Heart left ventricle (tissue), 16 donors: Measurements from ENCODE around the gene ABHD17C. TPM values are rescaled to one million over a fixed set of nuclear protein-coding genes. Genes with fewer than 3 reads are reported as not detected.

Source experiments
- ATAC-seq, 4 donors: fragments of 200-7000 bp; cut with Tn5 transposase; one replicate each; pipeline ENCODE4 v1.9.1; 2020 to 2022; ENCODE audit warnings: moderate library complexity in 4 of 4, mild to moderate bottlenecking in 3 of 4, moderate number of reproducible peaks in 1 of 4
- DNase-seq, 5 donors: peaks; one replicate each; pipeline ENCODE4 v3.0.0-alpha.2; 2020
- H3K27ac ChIP-seq, 12 donors: fragments of 200-600 bp; sonication (generic) in 4 of 12; one replicate each; pipeline versions ENCODE4 v1.5.0 to v1.8.0; 2016 to 2022; ENCODE audit warnings: mild to moderate bottlenecking in 2 of 12
- H3K27me3 ChIP-seq, 9 donors: fragments of 200-600 bp; sonication (generic) in 2 of 9; one replicate each; pipeline versions ENCODE4 v1.5.1 to v1.8.0; 2016 to 2022; ENCODE audit warnings: mild to moderate bottlenecking in 3 of 9
- H3K36me3 ChIP-seq, 9 donors: fragments of 200-600 bp; sonication (generic) in 2 of 9; one replicate each; pipeline versions ENCODE4 v1.5.0 to v1.8.0; 2018 to 2022; ENCODE audit warnings: mild to moderate bottlenecking in 2 of 9
- H3K4me1 ChIP-seq, 12 donors: fragments of 200-600 bp; sonication (generic) in 4 of 12; one replicate each; pipeline versions ENCODE4 v1.5.0 to v1.8.0; 2016 to 2022; ENCODE audit warnings: mild to moderate bottlenecking in 3 of 12
- H3K4me3 ChIP-seq, 12 donors: fragments of 200-600 bp; sonication (generic) in 4 of 12; one replicate each; pipeline versions ENCODE4 v1.5.0 to v1.8.0; 2017 to 2022; ENCODE audit warnings: mild to moderate bottlenecking in 9 of 12, moderate library complexity in 4 of 12
- H3K9me3 ChIP-seq, 12 donors: fragments of 200-600 bp; sonication (generic) in 4 of 12; one replicate each; pipeline versions ENCODE4 v1.5.0 to v1.8.0; 2016 to 2022; ENCODE audit warnings: mild to moderate bottlenecking in 1 of 12
- POLR2A ChIP-seq, 2 donors: fragments of 450-650 bp; IDR thresholded peaks; one replicate each; pipeline ENCODE4 v1.6.1; 2017; ENCODE audit warnings: antibody characterized with exemption in 2 of 2, mild to moderate bottlenecking in 2 of 2, moderate library complexity in 2 of 2
- WGBS, 4 donors: extraction: QIAGEN DNeasy Blood & Tissue Kit in 2 of 4; methylation state at CpG; one replicate each; pipeline versions ENCODE4 v1.1.5 to v1.1.7; 2013 to 2018; 5-methylcytosine and 5-hydroxymethylcytosine counted together
- intact Hi-C, 10 donors: fragments of 100-400 bp; cut with DNase I; formaldehyde crosslinking; loops; one replicate each; pipeline versions ENCODE4 v1.11.1 to v1.14.2; 2022
- polyA plus RNA-seq, 2 donors: library from polyadenylated mRNA; stranded (reverse); fragments of 200-250 nt; gene quantifications; one replicate each; pipeline ENCODE4 v1.2.3, GENCODE V29; 2013
- total RNA-seq, 9 donors: library from RNA; depleted of rRNA in 2 of 9; stranded (reverse); fragments of >200 nt in 2 of 9; fragmentation: NEBNext Ultra II Directional in 3 of 9; extraction: Animal tissue kit (Norgen Biotek cat#: 25700) in 3 of 9; gene quantifications; one replicate each; pipeline versions ENCODE4 v1.1.0 to v1.2.4, GENCODE V29; 2016 to 2023
- TF ChIP-seq, protein P1 (sequence below), 12 donors: fragments of 200-600 bp; sonication (generic) in 4 of 12; IDR thresholded peaks; one replicate each; pipeline versions ENCODE4 v1.5.0 to v1.8.0; 2018 to 2022; ENCODE audit warnings: antibody characterized with exemption in 12 of 12, mild to moderate bottlenecking in 5 of 12
- donor health status: ischemic (EF 13 %, LVEDD 7.1; RV severe dilation, severe dysfunction).
- donor health status: healthy with polysubstance abuse.
- donor health status: DM: no; HTN: yes; CAD: no.
- donor health status: DM: no; HTN: no; CAD: no.
- donor health status: ischemic (EF 25% LVEDD 6.9; RV normal size, moderate dysfunction).
- donor health status: ischemic (EF 25% LVEDD 5.7; RV mildly dilated, moderate dysfunction).
- donor health status: healthy.
- donor health status: DM: yes; HTN: yes; CAD: no.
- donor health status: ischemic (EF 35%, LVEDD 5.7; RV mildly dilated, moderate dysfunction).
- donor health status: nonischemic (EF 11% LVEDD 7.7; RV severe dilation, severe dysfunction).
- donor health status: DM: yes; HTN: yes; CAD: no.
- donor health status: PGD.
- donor health status: ischemic (EF 29% LVEDD 5.4; RV normal size, mild dysfunction).
- donor health status: nonischemic (EF 23%, LVEDD 6.1; RV moderate dilation, normal function).

The ABHD17C gene
- total and polyA plus RNA-seq, 11 donors, result 2.8 to 10.2 (median 5.6) TPM

DNA sequence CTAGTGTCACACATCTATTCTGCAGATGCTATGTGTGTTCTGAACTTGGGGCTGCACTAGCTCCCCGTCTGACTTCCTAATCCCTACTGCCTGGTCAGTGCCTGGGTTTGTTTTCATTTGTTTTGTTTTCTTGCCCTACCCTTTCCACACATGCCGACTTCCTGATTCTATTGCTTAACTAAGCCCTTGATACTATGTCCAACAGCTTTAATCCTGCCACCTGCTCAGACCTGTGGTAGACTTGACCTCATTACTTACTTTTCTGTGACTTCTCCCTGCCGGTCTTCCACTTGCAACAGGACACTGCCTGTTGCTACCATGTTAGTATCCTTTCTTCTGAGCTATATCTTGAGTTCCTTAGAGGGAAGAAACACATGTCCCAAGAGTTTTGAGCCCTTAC lies 44.8 kb downstream of the ABHD17C start:
- Histone ChIP-seq H3K4me3 (no peak overlapping the region), H3K36me3 (no peaks in the 10 kb centered on the region), H3K4me1 (peaks cover 0 to 4% (median 0%) of the 10 kb centered on the region in 12 donors), H3K27me3 (no peaks in the 10 kb centered on the region), H3K9me3 (peaks cover 0 to 10% (median 0%) of the 10 kb centered on the region in 12 donors), H3K27ac (no peak overlapping the region)
- 86 to 94% (median 89%) methylated on average over 3 of the region's 3 CpGs for WGBS, 4 donors
- intact Hi-C loops, result loop anchor here in 1 of 10 donors (10.0 kb wide), 1 partner anchor 65 kb away; no protein-coding TSS in a partner anchor
- no peak for TF ChIP-seq POLR2A (IDR thresholded peaks at IDR 0.05)
- TF ChIP-seq, protein P1, sequence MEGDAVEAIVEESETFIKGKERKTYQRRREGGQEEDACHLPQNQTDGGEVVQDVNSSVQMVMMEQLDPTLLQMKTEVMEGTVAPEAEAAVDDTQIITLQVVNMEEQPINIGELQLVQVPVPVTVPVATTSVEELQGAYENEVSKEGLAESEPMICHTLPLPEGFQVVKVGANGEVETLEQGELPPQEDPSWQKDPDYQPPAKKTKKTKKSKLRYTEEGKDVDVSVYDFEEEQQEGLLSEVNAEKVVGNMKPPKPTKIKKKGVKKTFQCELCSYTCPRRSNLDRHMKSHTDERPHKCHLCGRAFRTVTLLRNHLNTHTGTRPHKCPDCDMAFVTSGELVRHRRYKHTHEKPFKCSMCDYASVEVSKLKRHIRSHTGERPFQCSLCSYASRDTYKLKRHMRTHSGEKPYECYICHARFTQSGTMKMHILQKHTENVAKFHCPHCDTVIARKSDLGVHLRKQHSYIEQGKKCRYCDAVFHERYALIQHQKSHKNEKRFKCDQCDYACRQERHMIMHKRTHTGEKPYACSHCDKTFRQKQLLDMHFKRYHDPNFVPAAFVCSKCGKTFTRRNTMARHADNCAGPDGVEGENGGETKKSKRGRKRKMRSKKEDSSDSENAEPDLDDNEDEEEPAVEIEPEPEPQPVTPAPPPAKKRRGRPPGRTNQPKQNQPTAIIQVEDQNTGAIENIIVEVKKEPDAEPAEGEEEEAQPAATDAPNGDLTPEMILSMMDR (IDR thresholded peaks at IDR 0.05), result no peak
- DNase-seq, result no peak
- no peak for ATAC-seq

DNA sequence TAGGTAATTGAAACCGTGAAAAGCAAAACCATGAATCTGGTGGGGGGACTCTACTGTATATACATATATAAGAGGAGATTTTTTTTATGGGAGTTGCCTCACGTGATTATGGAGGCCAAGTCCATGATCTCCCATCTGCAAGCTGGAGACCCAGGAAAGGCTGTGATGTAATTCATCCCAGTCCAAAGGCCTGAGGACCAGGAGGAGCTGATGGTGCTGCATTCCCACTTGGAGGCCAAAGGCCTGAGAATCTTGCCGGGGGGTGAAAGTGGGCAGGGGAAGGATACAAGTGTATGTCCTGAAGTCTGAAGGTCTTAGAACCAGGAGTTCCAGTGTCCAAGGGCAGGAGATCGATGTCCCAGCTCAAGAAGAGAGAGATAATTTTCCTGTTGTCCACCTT lies 47.0 kb downstream of the ABHD17C start:
- H3K4me1 ChIP-seq, result peaks cover 0 to 4% (median 0%) of the 10 kb centered on the region in 12 donors
- intact Hi-C loops, result loop anchor here in 1 of 10 donors (10.0 kb wide), 1 partner anchor 63 kb away; no protein-coding TSS in a partner anchor

DNA sequence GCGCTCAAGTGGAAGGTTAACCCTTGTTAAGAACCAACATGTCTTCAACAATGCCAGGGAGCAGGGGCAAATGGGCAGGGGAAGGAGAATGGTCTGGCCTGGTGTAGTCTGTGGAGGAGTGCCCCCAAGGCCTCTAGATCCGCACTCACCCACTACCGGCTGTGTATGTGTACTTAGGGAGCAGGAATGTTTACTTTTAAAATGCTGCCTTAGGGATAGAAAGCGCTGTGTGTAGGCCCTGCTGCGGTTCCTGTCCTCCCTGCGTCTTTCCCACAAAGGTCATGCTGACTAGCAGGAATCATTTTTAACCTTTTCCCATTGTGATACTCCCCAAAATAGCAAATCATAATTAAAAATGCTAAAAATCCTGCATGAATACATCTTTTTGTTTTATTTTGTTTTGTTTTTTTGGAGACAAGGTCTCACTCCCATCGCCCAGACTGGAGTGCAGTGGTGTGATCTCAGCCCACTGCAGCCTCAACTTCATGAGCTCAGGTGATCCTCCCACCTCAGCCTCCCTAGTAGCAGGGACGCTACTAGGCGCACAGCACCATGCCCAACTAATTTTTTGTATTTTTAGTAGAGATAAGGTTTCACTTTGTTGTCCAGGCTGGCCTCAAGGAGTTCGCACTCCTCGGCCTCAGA lies 48.2 kb downstream of the ABHD17C start:
- Histone ChIP-seq H3K36me3 (no peaks in the 10 kb centered on the region), H3K27me3 (no peaks in the 10 kb centered on the region), H3K9me3 (peaks cover 0 to 17% (median 0%) of the 10 kb centered on the region in 12 donors), H3K4me1 (peaks cover 0 to 4% (median 0%) of the 10 kb centered on the region in 12 donors), H3K4me3 (no peak overlapping the region), H3K27ac (no peak overlapping the region)
- intact Hi-C loops, result loop anchor here in 1 of 10 donors (10.0 kb wide), 1 partner anchor 61 kb away; no protein-coding TSS in a partner anchor
- WGBS, 4 donors, result 88 to 97% (median 94%) methylated on average over 11 of the region's 11 CpGs
- TF ChIP-seq, protein P1 (IDR thresholded peaks at IDR 0.05), result no peak
- TF ChIP-seq POLR2A (IDR thresholded peaks at IDR 0.05), result no peak
- DNase-seq (no peak), ATAC-seq (no peak)

More for the DNA sequence above, 47.0 kb downstream of the ABHD17C start:
- no peaks in the 10 kb centered on the region for H3K36me3 ChIP-seq
- no peaks in the 10 kb centered on the region for H3K27me3 ChIP-seq
- no peak overlapping the region for H3K27ac ChIP-seq
- 89 to 100% (median 96%) methylated on average over 4 of the region's 4 CpGs for WGBS, 4 donors
- no peak overlapping the region for H3K4me3 ChIP-seq
- DNase-seq (no peak), ATAC-seq (no peak)
- H3K9me3 ChIP-seq, result peaks cover 0 to 17% (median 0%) of the 10 kb centered on the region in 12 donors
- TF ChIP-seq, protein P1 (IDR thresholded peaks at IDR 0.05), result no peak
- no peak for TF ChIP-seq POLR2A (IDR thresholded peaks at IDR 0.05)

DNA sequence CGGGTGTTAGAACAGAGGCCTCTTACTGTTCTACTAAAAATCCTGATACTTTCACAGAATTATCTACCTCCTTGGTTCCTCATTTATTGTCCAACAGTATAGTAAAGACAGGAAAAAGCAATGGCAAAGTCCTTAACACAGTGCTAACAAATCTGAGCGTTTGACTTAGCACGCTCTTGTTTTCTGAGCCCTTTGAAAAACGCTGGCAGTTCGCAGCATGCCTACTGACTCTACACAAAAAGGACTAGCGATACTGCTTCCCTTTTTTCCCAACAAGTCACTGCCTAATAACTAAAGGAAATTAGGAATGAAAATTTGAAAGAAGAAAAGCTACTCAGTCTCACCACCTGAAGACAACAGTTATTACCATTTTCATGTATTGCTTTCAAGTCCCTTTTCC lies 49.3 kb downstream of the ABHD17C start:
- ATAC-seq (no peak), DNase-seq (no peak)
- H3K9me3 ChIP-seq, result peaks cover 0 to 7% (median 0%) of the 10 kb centered on the region in 12 donors
- no peaks in the 10 kb centered on the region for H3K27me3 ChIP-seq
- TF ChIP-seq, protein P1 (IDR thresholded peaks at IDR 0.05), result no peak
- TF ChIP-seq POLR2A (IDR thresholded peaks at IDR 0.05), result no peak
- H3K4me3 ChIP-seq, result no peak overlapping the region
- H3K36me3 ChIP-seq, result peaks cover 0 to under 1% (median 0%) of the 10 kb centered on the region in 9 donors
- intact Hi-C loops, result loop anchor here in 1 of 10 donors (10.0 kb wide), 1 partner anchor 60 kb away; no protein-coding TSS in a partner anchor
- peaks cover 0 to 4% (median 0%) of the 10 kb centered on the region in 12 donors for H3K4me1 ChIP-seq
- 86 to 90% (median 89%) methylated on average over 6 of the region's 6 CpGs for WGBS, 4 donors
- H3K27ac ChIP-seq, result no peak overlapping the region
